ENCODE data around the gene CFAP97D2.
"Not testable (repeated sequence)": the region's sequence is repeated elsewhere in the genome, so short reads cannot be mapped to it uniquely, and the experiment has no call there.

Gene CFAP97D2

GRCh38 chr13:114236227-114236626 lies 57.2 kb downstream of the CFAP97D2 start:
- DNase-seq (ENCODE audit: low spot score): no peak

- DNase-seq (ENCODE audit: low spot score): no peak
Measured at GRCh38 chr13:114237415-114238112, 58.5 kb downstream of the CFAP97D2 start.

GRCh38 chr13:114241918-114242317 lies 62.9 kb downstream of the CFAP97D2 start:
- DNase-seq (ENCODE audit: low spot score): no peak

GRCh38 chr13:114243971-114244370 lies 64.9 kb downstream of the CFAP97D2 start:
- DNase-seq (ENCODE audit: low spot score): no peak

- no peak for DNase-seq (ENCODE audit: low spot score)
Measured at GRCh38 chr13:114244637-114245036, 65.6 kb downstream of the CFAP97D2 start.

- no peak for DNase-seq (ENCODE audit: low spot score)
Measured at GRCh38 chr13:114248011-114248410, 69.0 kb downstream of the CFAP97D2 start.

GRCh38 chr13:114249077-114249476 lies 70.0 kb downstream of the CFAP97D2 start:
- DNase-seq (ENCODE audit: low spot score): no peak

- DNase-seq (ENCODE audit: low spot score): not testable (repeated sequence)
Measured at GRCh38 chr13:114251639-114252440, 72.8 kb downstream of the CFAP97D2 start.

- no peak for DNase-seq (ENCODE audit: low spot score)
Measured at GRCh38 chr13:114256547-114256946, 77.5 kb downstream of the CFAP97D2 start.

GRCh38 chr13:114257014-114257413 lies 78.0 kb downstream of the CFAP97D2 start:
- no peak for DNase-seq (ENCODE audit: low spot score)

- DNase-seq (ENCODE audit: low spot score): no peak
Measured at GRCh38 chr13:114258589-114258988, 79.5 kb downstream of the CFAP97D2 start.

GRCh38 chr13:114259374-114259773 lies 80.3 kb downstream of the CFAP97D2 start:
- no peak for DNase-seq (ENCODE audit: low spot score)

GRCh38 chr13:114259974-114260373 lies 80.9 kb downstream of the CFAP97D2 start:
- DNase-seq (ENCODE audit: low spot score): no peak

- no peak for DNase-seq (ENCODE audit: low spot score)
Measured at GRCh38 chr13:114260814-114261213, 81.8 kb downstream of the CFAP97D2 start.

- DNase-seq (ENCODE audit: low spot score): no peak
Measured at GRCh38 chr13:114261328-114261965, 82.4 kb downstream of the CFAP97D2 start.

- no peak for DNase-seq (ENCODE audit: low spot score)
Measured at GRCh38 chr13:114263578-114263977, 84.5 kb downstream of the CFAP97D2 start.

GRCh38 chr13:114264313-114264712 lies 85.3 kb downstream of the CFAP97D2 start:
- not testable (repeated sequence) for DNase-seq (ENCODE audit: low spot score)

- peak; percentile 67 for DNase-seq (ENCODE audit: low spot score)
Measured at GRCh38 chr13:114264886-114265611, 86.0 kb downstream of the CFAP97D2 start.

GRCh38 chr13:114266241-114266640 lies 87.2 kb downstream of the CFAP97D2 start:
- DNase-seq (ENCODE audit: low spot score): no peak

GRCh38 chr13:114268344-114269280 lies 89.6 kb downstream of the CFAP97D2 start:
- DNase-seq (ENCODE audit: low spot score): no peak

GRCh38 chr13:114269281-114269770 lies 90.3 kb downstream of the CFAP97D2 start:
- no peak for DNase-seq (ENCODE audit: low spot score)

Measured in hepatic stellate cell (primary cell).